ENCODE measurements around the gene PDE6G. TPM values are rescaled to one million over a fixed set of nuclear protein-coding genes. Genes with fewer than 3 reads are reported as not detected.

Gene PDE6G
- total and polyA plus RNA-seq, 2 of the 4 experiments (the other 2 are of a cell fraction) = 2.7 TPM; not detected in 1

DNA sequence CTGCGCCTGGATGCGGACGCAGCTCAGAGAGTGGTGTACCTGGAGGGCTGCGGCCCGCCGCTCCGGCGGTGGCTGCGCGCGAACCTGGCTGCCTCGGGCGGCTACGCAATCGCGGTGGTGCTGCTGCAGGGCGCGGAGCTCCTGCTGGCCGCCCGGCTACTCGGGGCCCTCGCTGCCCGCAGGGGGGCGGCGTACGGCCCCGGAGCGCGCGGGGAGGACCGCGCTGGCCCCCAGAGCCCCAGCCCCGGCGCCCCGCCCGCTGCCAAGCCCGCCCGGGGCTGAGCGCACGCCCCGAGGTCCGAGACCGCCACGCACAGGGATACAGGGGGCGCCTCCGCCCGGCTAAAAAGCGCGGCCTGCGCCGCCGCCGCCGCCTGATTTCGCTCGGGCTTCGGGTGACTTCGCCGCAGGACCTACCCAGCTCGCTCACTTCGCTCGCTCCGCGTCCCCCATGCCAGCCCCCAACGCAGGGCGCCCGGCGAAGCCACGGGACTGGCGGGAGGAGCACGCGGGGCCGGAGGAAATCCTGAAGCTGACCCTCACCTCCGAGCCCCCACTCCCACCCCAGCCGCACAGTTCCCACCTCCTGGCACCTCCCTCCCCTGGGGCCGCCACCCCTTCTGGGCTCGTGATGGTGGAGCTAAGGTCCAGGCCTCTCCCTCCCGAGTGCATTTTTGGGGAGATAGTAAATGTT lies 8.2 kb downstream of the PDE6G start:
- dilution Hi-C loops (cut with HindIII; ENCODE audit: low sequenced_read_pairs, unreplicated experiment) = no loop called here
- Histone ChIP-seq H3K79me1 (ENCODE audit: low read depth in 1 of 2, low read length in 2 of 2) (no peaks in the 10 kb centered on the region; a peak in 1 of 4 replicates), H3K18ac (ENCODE audit: low read depth, low read length) (no peak overlapping the region), H2AK9ac (replicated peaks; ENCODE audit: low read depth, low read length, poor library complexity) (no peak overlapping the region), H2BK5ac (ENCODE audit: low read depth, low read length, poor library complexity, severe bottlenecking) (no peak overlapping the region), H2AFZ (replicated peaks; ENCODE audit: low read length, poor library complexity) (peak overlapping the region; percentile 67), H2BK120ac (ENCODE audit: low read depth, low read length) (no peak overlapping the region), H3K23ac (ENCODE audit: low read depth, low read length) (no peak overlapping the region), H3K4ac (ENCODE audit: low read depth, low read length) (no peak overlapping the region), H4K8ac (ENCODE audit: low read depth in 2 of 2, low read length in 2 of 2) (no peak overlapping the region), H3K36me3 (ENCODE audit: control insufficient read depth, insufficient read depth, low read length) (0 out of 2 replicates have a peak, but pooled peaks cover 2% of the 10 kb centered on the region), H4K5ac (ENCODE audit: low read depth, low read length) (no peak overlapping the region), H4K91ac (ENCODE audit: insufficient read depth, low read depth, low read length) (no peak overlapping the region), H3K4me2 (ENCODE audit: low read depth, low read length) (no peak overlapping the region; the same call in 1 of the 2 replicates), H3K9me3 (ENCODE audit: control insufficient read depth, insufficient read depth, low read length) (peaks cover 8% of the 10 kb centered on the region; the same call in 1 of the 2 replicates), H3K27me3 (ENCODE audit: control insufficient read depth, insufficient read depth, low read length) (peaks cover 19% of the 10 kb centered on the region), H4K20me1 (ENCODE audit: insufficient read depth, low read length) (peaks cover 3% of the 10 kb centered on the region; the same call in 1 of the 2 replicates), H3K4me1 (ENCODE audit: control insufficient read depth, insufficient read depth, low read length) (peaks cover 6% of the 10 kb centered on the region), H3K56ac (ENCODE audit: extremely low read depth, insufficient read depth, low read length) (no peak overlapping the region), H3K14ac (replicated peaks; ENCODE audit: low read depth, low read length) (no peak overlapping the region), H3K4me3 (ENCODE audit: insufficient read depth, low read depth, low read length) (no peak overlapping the region; the same call in 1 of the 2 replicates), H2AK5ac (ENCODE audit: low read depth, low read length) (no peak overlapping the region), H3K9me1 (ENCODE audit: insufficient read depth, low read length) (peaks cover 12% of the 10 kb centered on the region), H2BK20ac (ENCODE audit: low read depth, low read length) (no peak overlapping the region), H3K27ac (ENCODE audit: insufficient read depth, low read length) (no peak overlapping the region), H3K9ac (ENCODE audit: low read depth, low read length) (no peak overlapping the region), H2BK15ac (ENCODE audit: low read depth, low read length) (no peak overlapping the region)
- no TSS peak for BruUV-seq (replicated peaks)
- in situ Hi-C loops (cut with MboI; ENCODE audit: low sequenced_read_pairs) = no loop called here
- WGBS, 2 experiments (ENCODE audit: extremely low coverage in 2 of 2, insufficient read length in 1 of 2) = 9% methylated on average over 60 of the region's 78 CpGs; no CpG with 5 or more reads in 1 of the 2 experiments
- no peak for TF ChIP-seq RAD21 (IDR thresholded peaks at IDR 0.05; ENCODE audit: low read length)
- TF ChIP-seq RCOR1 (IDR thresholded peaks at IDR 0.05; ENCODE audit: insufficient replicate concordance, low read length) = no peak
- TF ChIP-seq SMC3 (IDR thresholded peaks at IDR 0.05; ENCODE audit: low read depth, low read length) = no peak
- no peak for TF ChIP-seq POLR2A (IDR thresholded peaks at IDR 0.05; ENCODE audit: low read depth, low read length)
- no peak for TF ChIP-seq CHD1 (IDR thresholded peaks at IDR 0.05; ENCODE audit: low read depth, low read length)
- TF ChIP-seq MXI1 (IDR thresholded peaks at IDR 0.05; ENCODE audit: borderline replicate concordance, low read depth, low read length) = no peak
- no peak for TF ChIP-seq BHLHE40 (IDR thresholded peaks at IDR 0.05; ENCODE audit: low read depth, low read length)
- TF ChIP-seq CEBPB (IDR thresholded peaks at IDR 0.05; ENCODE audit: low read depth, low read length) = no peak
- no peak for TF ChIP-seq CTCF (conservative IDR thresholded peaks at IDR 0.05; ENCODE audit: low read depth, low read length)
- ATAC-seq (ENCODE audit: low read depth) = peak; percentile 9; the same call in 1 of the 2 replicates
- no peak for DNase-seq
- CTCF ChIA-PET = no interaction called here
- intact Hi-C loops (cut with micrococcal nuclease) = no loop called here
- POLR2A ChIA-PET (ENCODE audit: unreplicated experiment) = no interaction called here
